Dendritic cell treated with granulocyte-macrophage colony-stimulating factor and Interleukin-4, amounts not matched to agents 40 ng/mL and 50 ng/mL, for 4 days (primary cell): ENCODE results near the gene MED4.
A peak's percentile ranks its signal among the peaks of the same experiment; 100 is the strongest.

Experiments used
- H3K27ac Mint-ChIP-seq: one replicate; pipeline ENCODE4 v1.8.0; 2022; ENCODE audit warnings: mild to moderate bottlenecking, mixed read lengths
- H3K27me3 Mint-ChIP-seq: one replicate; pipeline ENCODE4 v1.8.0; 2022; ENCODE audit warnings: mild to moderate bottlenecking, mixed read lengths
- H3K36me3 Mint-ChIP-seq: one replicate; pipeline ENCODE4 v1.8.0; 2022; ENCODE audit warnings: low read depth, mixed read lengths
- H3K4me1 Mint-ChIP-seq: one replicate; pipeline ENCODE4 v1.8.0; 2022; ENCODE audit warnings: low read depth, mixed read lengths
- H3K4me3 Mint-ChIP-seq: one replicate; pipeline ENCODE4 v1.8.0; 2022; ENCODE audit warnings: mild to moderate bottlenecking, moderate library complexity, mixed read lengths
- H3K9me3 Mint-ChIP-seq: one replicate; pipeline ENCODE4 v1.8.0; 2022; ENCODE audit warnings: mixed read lengths
- intact Hi-C: fragments of 100-400 bp; cut with micrococcal nuclease; formaldehyde crosslinking; loops from one replicate; pipeline ENCODE4 v1.15.0; 2022

MED4 gene

GRCh38 chr13:48038761-48039160, 56.1 kb downstream of the MED4 start:
- peak overlapping the region; percentile 99 for H3K27ac Mint-ChIP-seq
- peaks cover 13% of the 10 kb centered on the region for H3K9me3 Mint-ChIP-seq
- intact Hi-C loops, result loop anchor here (2.0 to 5.0 kb wide), 2 partner anchors 36 to 56 kb away; partner anchors contain the start of genes MED4 and SUCLA2
- peaks cover 24% of the 10 kb centered on the region for H3K4me1 Mint-ChIP-seq
- H3K27me3 Mint-ChIP-seq, result no peaks in the 10 kb centered on the region
- H3K36me3 Mint-ChIP-seq, result peaks cover 38% of the 10 kb centered on the region
- peak overlapping the region; percentile 90 for H3K4me3 Mint-ChIP-seq

DNA sequence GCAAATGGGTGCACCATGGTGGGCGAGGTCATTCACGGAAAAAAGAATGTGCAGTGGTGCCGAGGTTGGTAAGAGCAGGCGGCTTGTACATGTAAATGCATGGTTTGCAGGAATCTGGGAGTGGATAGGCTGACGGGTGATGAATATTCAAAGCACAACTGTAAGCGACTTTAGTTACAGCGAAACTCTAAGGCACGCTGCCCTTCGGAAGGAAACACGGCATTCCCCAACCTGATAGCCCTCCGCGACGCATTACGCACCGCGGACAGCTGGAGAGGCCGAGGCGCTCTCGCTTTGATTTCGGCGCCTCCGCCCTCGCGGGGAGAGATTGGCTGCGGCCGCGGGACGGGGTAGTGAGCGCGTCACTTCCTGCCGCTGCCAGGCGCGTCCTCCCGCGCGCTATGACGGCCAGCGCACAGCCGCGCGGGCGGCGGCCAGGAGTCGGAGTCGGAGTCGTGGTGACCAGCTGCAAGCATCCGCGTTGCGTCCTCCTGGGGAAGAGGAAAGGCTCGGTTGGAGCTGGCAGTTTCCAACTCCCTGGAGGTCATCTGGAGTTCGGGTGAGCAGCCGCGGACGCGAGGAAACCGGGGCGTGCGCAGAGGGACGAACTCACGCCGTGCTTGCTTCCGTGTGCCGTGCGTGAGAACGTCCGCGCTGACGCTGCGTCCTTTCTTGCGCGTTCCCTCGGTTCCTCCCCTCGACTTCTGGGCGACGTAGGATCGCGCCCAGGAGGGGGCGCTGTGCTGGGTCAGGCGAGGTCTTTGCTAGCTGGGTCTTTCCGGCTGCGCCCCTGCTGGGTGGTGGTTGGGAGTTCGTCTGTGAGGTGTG, 57.3 kb downstream of the MED4 start, which contains the start of gene NUDT15:
NUDT15 (plus strand) TSS at position 381 of the 828 bp plus-strand sequence; CDS start at position 402, 21 bp downstream.
- H3K9me3 Mint-ChIP-seq, result peaks cover 21% of the 10 kb centered on the region
- intact Hi-C loops, result loop anchor here (2.0 to 5.0 kb wide), 2 partner anchors 35 to 57 kb away; partner anchors contain the start of genes MED4 and SUCLA2
- peak within 1 kb of the TSS; percentile 99 for H3K27ac Mint-ChIP-seq
- H3K4me3 Mint-ChIP-seq, result peak within 1 kb of the TSS; percentile 90
- H3K27me3 Mint-ChIP-seq, result no peaks in the 10 kb centered on the region
- H3K36me3 Mint-ChIP-seq, result peaks cover 44% of the 10 kb centered on the region
- H3K4me1 Mint-ChIP-seq, result peaks cover 20% of the 10 kb centered on the region

GRCh38 chr13:48029859-48030258, 65.0 kb downstream of the MED4 start:
- H3K4me1 Mint-ChIP-seq, result no peaks in the 10 kb centered on the region
- no peak overlapping the region for H3K4me3 Mint-ChIP-seq
- H3K36me3 Mint-ChIP-seq, result peaks cover 39% of the 10 kb centered on the region
- H3K27ac Mint-ChIP-seq, result no peak overlapping the region
- intact Hi-C loops, result no loop called here
- no peaks in the 10 kb centered on the region for H3K27me3 Mint-ChIP-seq
- H3K9me3 Mint-ChIP-seq, result peaks cover 42% of the 10 kb centered on the region

- Mint-ChIP-seq H3K27me3 (no peaks in the 10 kb centered on the region), H3K27ac (no peak overlapping the region), H3K4me1 (no peaks in the 10 kb centered on the region), H3K4me3 (no peak overlapping the region), H3K36me3 (peaks cover 25% of the 10 kb centered on the region), H3K9me3 (peaks cover 26% of the 10 kb centered on the region)
- intact Hi-C loops, result no loop called here
These were observed 66.8 kb downstream of the MED4 start for GRCh38 chr13:48028066-48028465.
